HCT116 (cell line): ENCODE results near the gene NMNAT3. TPM values are rescaled to one million over a fixed set of nuclear protein-coding genes. Genes with fewer than 3 reads are reported as not detected.

Experiments used
- ATAC-seq: fragments of 200-7000 bp; cut with Tn5 transposase; 2 replicates; pipeline ENCODE4 v1.9.1; 2020; ENCODE audit warnings: mild to moderate bottlenecking, moderate library complexity
- BruUV-seq: library from RNA; stranded (reverse); fragments of 400-500 nt; replicated peaks from 2 replicates; lab custom pipeline; 2021; lab: Mats Ljungman, UMichigan
- CTCF ChIA-PET: fragments of 300-600 bp; sonication (Branson Sonifier 250); formaldehyde crosslinking; loops from one replicate; lab custom pipeline; 2021; ENCODE audit warnings: antibody characterized with exemption; lab: Charles Lee
- POLR2A ChIA-PET: fragments of 300-600, 350-600 bp; sonication (Branson Sonifier 250); formaldehyde crosslinking; loops from one replicate; lab custom pipeline; 2021; ENCODE audit warnings: antibody characterized with exemption; lab: Charles Lee
- RAD21 ChIA-PET, 2 experiments: fragments of 300-600 bp; sonication (Branson Sonifier 250); formaldehyde crosslinking; loops; one replicate each; lab custom pipeline; 2023; ENCODE audit warnings: low total read pairs in 2 of 2; ENCODE audit not compliant: uncharacterized antibody in 2 of 2, unreplicated experiment in 2 of 2, low non-redundant PET in 1 of 2; lab: Charles Lee
- DNase-seq: peaks from one replicate; pipeline ENCODE4 v3.0.0-alpha.2; 2010; ENCODE audit warnings: low read depth, low spot score
- H2AFZ ChIP-seq: fragments of 200-600 bp; shearing (Covaris generic), sonication (generic); 2 replicates; pipeline ENCODE4 v1.6.1; 2017; ENCODE audit warnings: low read depth, mixed run types, mixed read lengths, antibody characterized with exemption, low read length; ENCODE audit not compliant: poor library complexity, severe bottlenecking
- H3K27ac ChIP-seq: 2 replicates; pipeline ENCODE4 v1.5.1; 2012; ENCODE audit warnings: low read depth, low read length
- H3K27me3 ChIP-seq: fragments of 200-600 bp; sonication (generic); 2 replicates; pipeline ENCODE4 v1.6.1; 2016; ENCODE audit warnings: mixed run types, low read length, mixed read lengths; ENCODE audit not compliant: insufficient read depth
- H3K36me3 ChIP-seq, 2 experiments: fragments of 200-500 bp in 1 of 2; fragments of 200-600 bp in 1 of 2; sonication (Bioruptor generic) in 1 of 2; sonication (generic) in 1 of 2; 2 replicates each; pipeline versions ENCODE4 v1.5.1 to v1.6.1; 2014 to 2016; ENCODE audit warnings: low read length in 2 of 2, inconsistent platforms in 1 of 2, mixed read lengths in 1 of 2, mixed run types in 1 of 2; ENCODE audit not compliant: insufficient read depth in 2 of 2, control insufficient read depth in 1 of 2
- H3K4me1 ChIP-seq, 2 experiments: fragments of 200-600 bp in 1 of 2; sonication (generic) in 1 of 2; 2 replicates each; pipeline versions ENCODE4 v1.5.1 to v1.6.1; 2012 to 2017; ENCODE audit warnings: low read length in 2 of 2, inconsistent platforms in 1 of 2, mild to moderate bottlenecking in 1 of 2, mixed read lengths in 1 of 2, mixed run types in 1 of 2, moderate library complexity in 1 of 2; ENCODE audit not compliant: insufficient read depth in 2 of 2, control insufficient read depth in 1 of 2
- H3K4me2 ChIP-seq: fragments of 200-600 bp; sonication (generic); 2 replicates; pipeline ENCODE4 v1.6.1; 2017; ENCODE audit warnings: mixed run types, low read length, mixed read lengths
- H3K4me3 ChIP-seq, 2 experiments: fragments of 200-600 bp in 1 of 2; sonication (generic) in 1 of 2; replicated peaks in 1 of 2; 2 replicates each; pipeline ENCODE4 v1.5.1; 2011 to 2016; ENCODE audit warnings: low read length in 2 of 2, control low read depth in 1 of 2, low read depth in 1 of 2, mild to moderate bottlenecking in 1 of 2, mixed read lengths in 1 of 2, mixed run types in 1 of 2
- H3K79me2 ChIP-seq: fragments of 200-600 bp; sonication (generic); 2 replicates; pipeline ENCODE4 v1.6.1; 2017; ENCODE audit warnings: mild to moderate bottlenecking, mixed run types, low read length, moderate library complexity, mixed read lengths; ENCODE audit not compliant: insufficient read depth
- H3K9ac ChIP-seq: fragments of 200-600 bp; sonication (generic); 2 replicates; pipeline ENCODE4 v1.6.1; 2016; ENCODE audit warnings: low read length, mixed read lengths
- H3K9me2 ChIP-seq: fragments of 200-600 bp; sonication (generic), shearing (Covaris generic); 2 replicates; pipeline ENCODE4 v1.6.1; 2017; ENCODE audit warnings: mixed run types, mild to moderate bottlenecking, moderate library complexity; ENCODE audit not compliant: insufficient read depth
- H3K9me3 ChIP-seq, 2 experiments: fragments of 200-500 bp in 1 of 2; fragments of 200-600 bp in 1 of 2; sonication (Bioruptor generic) in 1 of 2; sonication (generic) in 1 of 2; 2 replicates each; pipeline ENCODE4 v1.6.1; 2014 to 2017; ENCODE audit warnings: low read length in 2 of 2, mixed read lengths in 2 of 2, inconsistent platforms in 1 of 2, low read depth in 1 of 2, mild to moderate bottlenecking in 1 of 2, mixed run types in 1 of 2, moderate library complexity in 1 of 2; ENCODE audit not compliant: control insufficient read depth in 1 of 2, insufficient read depth in 1 of 2
- H4K20me1 ChIP-seq: fragments of 200-600 bp; sonication (generic), shearing (Covaris generic); 2 replicates; pipeline ENCODE4 v1.6.1; 2017; ENCODE audit warnings: mixed run types, mild to moderate bottlenecking, moderate library complexity; ENCODE audit not compliant: insufficient read depth
- CEBPB ChIP-seq: IDR thresholded peaks from 2 replicates; pipeline ENCODE4 v1.6.1; 2012; ENCODE audit warnings: low read depth
- ELF1 ChIP-seq: IDR thresholded peaks from 2 replicates; pipeline ENCODE4 v1.6.1; 2012; ENCODE audit warnings: low read depth, borderline replicate concordance
- EZH2 ChIP-seq: fragments of 200-600 bp; sonication (generic); IDR thresholded peaks from 2 replicates; pipeline ENCODE4 v1.6.1; 2017; ENCODE audit warnings: antibody characterized with exemption, mixed run types
- EZH2phosphoT487 ChIP-seq: fragments of 200-600 bp; IDR thresholded peaks from 2 replicates; pipeline ENCODE4 v1.6.1; 2018; ENCODE audit warnings: antibody characterized with exemption, borderline replicate concordance
- FOSL1 ChIP-seq: IDR thresholded peaks from 2 replicates; pipeline ENCODE4 v1.6.1; 2012; ENCODE audit warnings: low read depth
- JUND ChIP-seq: IDR thresholded peaks from 2 replicates; pipeline ENCODE4 v1.6.1; 2012
- POLR2AphosphoS5 ChIP-seq: IDR thresholded peaks from 2 replicates; pipeline ENCODE4 v1.6.1; 2011; ENCODE audit warnings: mild to moderate bottlenecking, low read depth, low read length, moderate library complexity
- RAD21 ChIP-seq: IDR thresholded peaks from 2 replicates; pipeline ENCODE4 v1.6.1; 2012; ENCODE audit warnings: low read depth, mild to moderate bottlenecking
- SIN3A ChIP-seq: IDR thresholded peaks from 2 replicates; pipeline ENCODE4 v1.6.1; 2012; ENCODE audit warnings: low read depth
- SP1 ChIP-seq: IDR thresholded peaks from 2 replicates; pipeline ENCODE4 v1.6.1; 2012; ENCODE audit warnings: low read depth
- SRF ChIP-seq: IDR thresholded peaks from 2 replicates; pipeline ENCODE4 v1.6.1; 2012; ENCODE audit warnings: low read depth
- TCF7L2 ChIP-seq: IDR thresholded peaks from 2 replicates; pipeline ENCODE4 v1.7.0; 2011; ENCODE audit warnings: borderline replicate concordance, inconsistent platforms; ENCODE audit not compliant: insufficient read depth, insufficient read length; ENCODE audit errors: extremely low read depth
- YY1 ChIP-seq: IDR thresholded peaks from 2 replicates; pipeline ENCODE4 v1.6.1; 2011; ENCODE audit warnings: low read length, low read depth, moderate library complexity, mild to moderate bottlenecking; ENCODE audit not compliant: insufficient replicate concordance; ENCODE audit errors: extremely low read depth
- ZFX ChIP-seq: fragments of 450-650 bp; IDR thresholded peaks from 2 replicates; pipeline ENCODE4 v1.6.1; 2017
- intact Hi-C: fragments of 100-400 bp; cut with micrococcal nuclease; formaldehyde crosslinking; loops from 2 replicates; pipeline ENCODE4 v1.10.0; 2022
- total RNA-seq: library from RNA; stranded (reverse); gene quantifications from one replicate; pipeline ENCODE4 v1.2.1, GENCODE V29; 2021; ENCODE audit not compliant: unreplicated experiment
- TF ChIP-seq, protein P1 (sequence below): IDR thresholded peaks from 2 replicates; pipeline ENCODE4 v1.6.1; 2011; ENCODE audit warnings: mild to moderate bottlenecking, low read length, moderate library complexity; ENCODE audit not compliant: insufficient replicate concordance; ENCODE audit errors: extremely low read depth
- TF ChIP-seq, protein P2 (sequence below): IDR thresholded peaks from 2 replicates; pipeline ENCODE4 v1.6.1; 2012
- TF ChIP-seq, protein P3 (sequence below): IDR thresholded peaks from 2 replicates; pipeline ENCODE4 v1.6.1; 2012

Gene NMNAT3
- total RNA-seq, 1 experiment from 2014 or later, result 5.7 TPM

DNA sequence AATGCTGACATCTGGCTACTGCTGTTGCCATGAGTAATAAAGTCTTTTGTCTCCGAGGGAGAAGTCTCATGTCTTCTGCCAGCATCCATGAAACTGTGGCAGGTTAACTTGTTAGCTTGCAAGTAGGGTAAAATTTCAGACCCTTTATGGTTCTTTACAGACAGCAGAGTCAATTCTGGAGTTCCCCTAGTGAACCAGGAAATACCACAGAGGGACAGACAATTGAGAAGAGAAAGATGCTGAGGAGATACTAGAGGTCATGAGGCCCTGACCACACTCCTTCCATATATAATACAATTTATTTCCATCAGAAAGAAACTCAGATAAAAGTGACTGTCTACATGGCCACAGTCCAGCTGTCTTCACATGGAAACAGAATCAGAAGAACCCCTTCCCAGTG lies 38.1 kb downstream of the NMNAT3 start:
- Histone ChIP-seq H3K27ac (no peak overlapping the region), H3K4me3 (no peak overlapping the region), H4K20me1 (no peaks in the 10 kb centered on the region), H3K9ac (no peak overlapping the region), H3K9me2 (no peaks in the 10 kb centered on the region), H3K79me2 (no peaks in the 10 kb centered on the region), H3K9me3 (no peaks in the 10 kb centered on the region), H3K27me3 (no peaks in the 10 kb centered on the region), H3K4me2 (no peak overlapping the region), H2AFZ (no peak overlapping the region), H3K4me1 (no peaks in the 10 kb centered on the region), H3K36me3 (no peaks in the 10 kb centered on the region)
- DNase-seq (no peak), ATAC-seq (no peak)
- no peak for TF ChIP-seq TCF7L2
- TF ChIP-seq EZH2phosphoT487, result no peak
- no peak for TF ChIP-seq SP1
- TF ChIP-seq, protein P1, sequence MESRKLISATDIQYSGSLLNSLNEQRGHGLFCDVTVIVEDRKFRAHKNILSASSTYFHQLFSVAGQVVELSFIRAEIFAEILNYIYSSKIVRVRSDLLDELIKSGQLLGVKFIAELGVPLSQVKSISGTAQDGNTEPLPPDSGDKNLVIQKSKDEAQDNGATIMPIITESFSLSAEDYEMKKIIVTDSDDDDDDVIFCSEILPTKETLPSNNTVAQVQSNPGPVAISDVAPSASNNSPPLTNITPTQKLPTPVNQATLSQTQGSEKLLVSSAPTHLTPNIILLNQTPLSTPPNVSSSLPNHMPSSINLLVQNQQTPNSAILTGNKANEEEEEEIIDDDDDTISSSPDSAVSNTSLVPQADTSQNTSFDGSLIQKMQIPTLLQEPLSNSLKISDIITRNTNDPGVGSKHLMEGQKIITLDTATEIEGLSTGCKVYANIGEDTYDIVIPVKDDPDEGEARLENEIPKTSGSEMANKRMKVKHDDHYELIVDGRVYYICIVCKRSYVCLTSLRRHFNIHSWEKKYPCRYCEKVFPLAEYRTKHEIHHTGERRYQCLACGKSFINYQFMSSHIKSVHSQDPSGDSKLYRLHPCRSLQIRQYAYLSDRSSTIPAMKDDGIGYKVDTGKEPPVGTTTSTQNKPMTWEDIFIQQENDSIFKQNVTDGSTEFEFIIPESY, result no peak
- no peak for TF ChIP-seq ZFX
- TF ChIP-seq, protein P2, sequence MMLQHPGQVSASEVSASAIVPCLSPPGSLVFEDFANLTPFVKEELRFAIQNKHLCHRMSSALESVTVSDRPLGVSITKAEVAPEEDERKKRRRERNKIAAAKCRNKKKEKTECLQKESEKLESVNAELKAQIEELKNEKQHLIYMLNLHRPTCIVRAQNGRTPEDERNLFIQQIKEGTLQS, result no peak
- no peak for TF ChIP-seq JUND
- no peak for TF ChIP-seq CEBPB
- TF ChIP-seq SRF, result no peak
- no peak for TF ChIP-seq FOSL1
- TF ChIP-seq SIN3A, result no peak
- TF ChIP-seq, protein P3, sequence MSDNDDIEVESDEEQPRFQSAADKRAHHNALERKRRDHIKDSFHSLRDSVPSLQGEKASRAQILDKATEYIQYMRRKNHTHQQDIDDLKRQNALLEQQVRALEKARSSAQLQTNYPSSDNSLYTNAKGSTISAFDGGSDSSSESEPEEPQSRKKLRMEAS, result no peak
- no peak for TF ChIP-seq ELF1
- TF ChIP-seq POLR2AphosphoS5, result no peak
- no peak for TF ChIP-seq EZH2
- no peak for TF ChIP-seq RAD21
- no peak for TF ChIP-seq YY1
- ChIA-PET POLR2A (no interaction called here), RAD21 (no interaction called here), CTCF (no interaction called here)
- intact Hi-C loops, result no loop called here
- BruUV-seq, result no TSS peak
